CD4-positive, alpha-beta memory T cell (primary cell): ENCODE results near the gene FOXA1. TPM values are rescaled to one million over a fixed set of nuclear protein-coding genes. Genes with fewer than 3 reads are reported as not detected.

Source experiments
- CTCF ChIA-PET: fragments of 350-600 bp; sonication (Branson Sonifier 250); formaldehyde crosslinking; loops from one replicate; lab custom pipeline; 2021; ENCODE audit warnings: inconsistent platforms; ENCODE audit not compliant: partially characterized antibody; lab: Charles Lee
- POLR2A ChIA-PET: fragments of 350-600 bp; sonication (Branson Sonifier 250); formaldehyde crosslinking; loops from one replicate; lab custom pipeline; 2021; ENCODE audit not compliant: partially characterized antibody; lab: Charles Lee
- DNase-seq, 5 donors: peaks; one replicate each; pipeline versions ENCODE4 v3.0.0 to v3.0.0-alpha.2; 2020 to 2022; ENCODE audit warnings: mixed read lengths in 1 of 5
- H3K27ac ChIP-seq: one replicate; pipeline ENCODE4 v1.7.0; 2013; ENCODE audit warnings: low read depth, low read length
- H3K27me3 ChIP-seq: 2 replicates; pipeline ENCODE4 v1.7.0; 2013; ENCODE audit warnings: mild to moderate bottlenecking, low read length, moderate library complexity; ENCODE audit not compliant: insufficient read depth
- H3K36me3 ChIP-seq: 2 replicates; pipeline ENCODE4 v1.7.0; 2013; ENCODE audit warnings: mild to moderate bottlenecking, low read length, moderate library complexity; ENCODE audit not compliant: insufficient read depth
- H3K4me1 ChIP-seq: 2 replicates; pipeline ENCODE4 v1.7.0; 2013; ENCODE audit warnings: mild to moderate bottlenecking, low read length, moderate library complexity; ENCODE audit not compliant: insufficient read depth
- H3K4me3 ChIP-seq, 2 donors: one replicate each; pipeline ENCODE4 v1.7.0; 2013; ENCODE audit warnings: low read length in 2 of 2, mild to moderate bottlenecking in 1 of 2
- H3K9me3 ChIP-seq, 2 donors: one replicate each; pipeline ENCODE4 v1.7.0; 2013; ENCODE audit warnings: low read length in 2 of 2, control low read depth in 1 of 2; ENCODE audit not compliant: control insufficient read depth in 1 of 2
- H3K27ac Mint-ChIP-seq, 7 donors: one replicate each; pipeline ENCODE4 v1.8.0; 2020 to 2021; ENCODE audit warnings: mixed read lengths in 7 of 7, mild to moderate bottlenecking in 6 of 7, inconsistent platforms in 3 of 7, moderate library complexity in 3 of 7
- H3K27me3 Mint-ChIP-seq, 2 donors: one replicate each; pipeline ENCODE4 v1.8.0; 2020 to 2021; ENCODE audit warnings: mixed read lengths in 2 of 2
- H3K36me3 Mint-ChIP-seq, 2 donors: one replicate each; pipeline ENCODE4 v1.8.0; 2020 to 2021; ENCODE audit warnings: mixed read lengths in 2 of 2, inconsistent platforms in 1 of 2, mild to moderate bottlenecking in 1 of 2
- H3K4me1 Mint-ChIP-seq, 4 donors: one replicate each; pipeline ENCODE4 v1.8.0; 2020 to 2021; ENCODE audit warnings: mixed read lengths in 4 of 4, mild to moderate bottlenecking in 1 of 4
- H3K4me3 Mint-ChIP-seq, 8 donors: one replicate each; pipeline ENCODE4 v1.8.0; 2020 to 2021; ENCODE audit warnings: mixed read lengths in 8 of 8, mild to moderate bottlenecking in 7 of 8, moderate library complexity in 6 of 8, inconsistent platforms in 3 of 8
- H3K9me3 Mint-ChIP-seq, 8 donors: one replicate each; pipeline ENCODE4 v1.8.0; 2020 to 2021; ENCODE audit warnings: mixed read lengths in 8 of 8, mild to moderate bottlenecking in 5 of 8, inconsistent platforms in 3 of 8, moderate library complexity in 1 of 8
- intact Hi-C: fragments of 100-400 bp; cut with micrococcal nuclease; formaldehyde crosslinking; loops from one replicate; pipeline ENCODE4 v1.15.1; 2023
- polyA plus RNA-seq, 2 donors: library from polyadenylated mRNA; unstranded; fragments of 300-500 nt; fragmentation: Illumina TruSeq; gene quantifications; one replicate each; pipeline ENCODE4 v1.2.3, GENCODE V29; 2021
- total RNA-seq, 2 experiments: library from RNA; stranded (reverse); gene quantifications; one replicate each; pipeline ENCODE4 v1.2.3, GENCODE V29; 2021

The FOXA1 gene
- total and polyA plus RNA-seq, 4 experiments from 2014 or later: not detected

DNA sequence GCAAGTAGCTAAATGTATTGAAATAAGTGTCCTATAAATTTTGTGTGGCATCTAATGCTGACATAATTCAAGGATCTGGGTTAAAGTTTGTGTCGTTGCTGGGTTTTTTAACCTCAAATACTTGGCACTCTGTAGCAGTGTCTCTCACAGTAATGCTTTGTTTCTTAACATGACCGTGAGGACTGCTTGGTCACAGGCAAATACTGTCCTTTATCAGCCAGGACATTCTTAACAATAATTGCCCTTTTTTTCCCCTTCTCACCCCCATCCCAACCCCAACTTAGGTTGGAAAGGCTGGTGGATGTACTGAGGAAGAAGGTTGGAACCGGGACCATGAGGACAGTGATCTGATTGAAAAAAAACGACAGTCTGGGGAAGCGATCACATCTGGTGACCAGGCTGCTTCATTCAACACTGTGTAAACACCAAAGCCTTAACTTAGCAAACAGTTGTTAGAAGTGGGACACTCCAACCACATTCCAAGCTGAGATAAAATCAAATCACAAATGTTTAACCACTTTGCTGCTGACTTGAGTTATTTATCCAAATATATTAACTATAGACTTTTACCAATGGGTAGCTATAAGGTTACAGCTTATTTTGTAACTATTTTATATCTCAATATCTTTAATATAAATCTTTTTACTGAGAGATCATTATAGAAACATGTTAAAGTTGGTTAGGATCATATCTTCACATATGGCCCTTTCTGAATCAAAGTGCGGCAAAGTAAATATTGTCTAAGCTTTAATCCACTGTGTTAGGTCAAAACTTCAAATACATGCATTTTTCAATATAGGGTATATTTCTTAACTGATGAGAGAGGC lies 48.2 kb downstream of the FOXA1 start:
- Histone ChIP-seq H3K27ac (no peak overlapping the region), H3K36me3 (no peaks in the 10 kb centered on the region), H3K4me3 (no peak overlapping the region), H3K9me3 (no peaks in the 10 kb centered on the region), H3K4me1 (no peaks in the 10 kb centered on the region), H3K27me3 (no peaks in the 10 kb centered on the region)
- intact Hi-C loops: no loop called here
- CTCF ChIA-PET: no interaction called here
- Mint-ChIP-seq H3K4me3 (no peak overlapping the region), H3K27me3 (no peaks in the 10 kb centered on the region), H3K27ac (no peak overlapping the region), H3K36me3 (no peaks in the 10 kb centered on the region), H3K9me3 (peaks cover 0 to under 1% (median 0%) of the 10 kb centered on the region in 8 donors), H3K4me1 (no peaks in the 10 kb centered on the region)
- POLR2A ChIA-PET: no interaction called here
- DNase-seq: no peak

DNA sequence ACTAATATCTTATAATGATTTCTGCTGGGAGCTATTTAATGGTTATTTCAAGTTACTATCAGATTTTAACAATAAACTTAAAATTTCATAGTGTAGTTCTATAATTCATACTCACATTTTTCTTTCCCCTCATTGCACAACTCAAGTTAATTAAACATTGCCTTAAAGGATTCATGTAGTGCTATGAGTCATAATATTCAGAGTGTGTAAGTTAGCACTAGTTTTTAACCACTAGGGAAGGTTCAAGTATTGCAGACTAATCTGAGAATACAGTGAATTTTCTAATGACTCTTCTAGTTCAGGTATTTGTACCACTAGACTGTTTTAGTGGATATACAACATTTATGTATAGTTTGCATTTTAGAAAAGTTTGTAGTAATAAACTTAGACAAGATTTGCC lies 49.9 kb downstream of the FOXA1 start:
- ChIA-PET POLR2A (no interaction called here), CTCF (no interaction called here)
- Histone ChIP-seq H3K36me3 (no peaks in the 10 kb centered on the region), H3K27me3 (no peaks in the 10 kb centered on the region), H3K27ac (no peak overlapping the region), H3K4me1 (no peaks in the 10 kb centered on the region), H3K9me3 (no peaks in the 10 kb centered on the region), H3K4me3 (no peak overlapping the region)
- no peaks in the 10 kb centered on the region for H3K9me3 Mint-ChIP-seq
- no peak overlapping the region for H3K27ac Mint-ChIP-seq
- H3K36me3 Mint-ChIP-seq: no peaks in the 10 kb centered on the region
- intact Hi-C loops: no loop called here
- no peak for DNase-seq
- H3K27me3 Mint-ChIP-seq: no peaks in the 10 kb centered on the region
- no peak overlapping the region for H3K4me3 Mint-ChIP-seq
- H3K4me1 Mint-ChIP-seq: no peaks in the 10 kb centered on the region

DNA sequence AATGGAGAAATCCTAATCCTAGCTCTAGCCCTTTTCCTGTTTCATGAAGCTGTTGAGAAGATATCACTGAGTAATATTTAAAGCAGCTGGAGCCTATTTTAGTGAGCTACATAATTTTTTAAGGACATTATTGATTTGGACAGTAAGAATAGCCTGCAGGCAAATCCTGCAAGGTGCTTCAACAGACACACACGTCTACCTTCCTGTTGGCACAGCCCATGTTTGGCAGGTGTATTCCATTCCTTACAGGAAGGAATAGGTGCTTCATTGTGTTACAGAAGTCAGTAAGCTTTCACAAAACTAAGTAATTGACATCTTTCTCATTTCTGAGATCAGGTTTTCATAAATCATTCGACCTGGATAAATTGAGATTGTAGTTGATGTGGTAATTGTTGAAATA lies 50.6 kb downstream of the FOXA1 start:
- Mint-ChIP-seq H3K4me3 (no peak overlapping the region), H3K36me3 (no peaks in the 10 kb centered on the region), H3K4me1 (no peaks in the 10 kb centered on the region), H3K27me3 (no peaks in the 10 kb centered on the region), H3K27ac (no peak overlapping the region), H3K9me3 (peaks cover 0 to under 1% (median 0%) of the 10 kb centered on the region in 8 donors)
- H3K4me1 ChIP-seq: no peaks in the 10 kb centered on the region
- no peaks in the 10 kb centered on the region for H3K36me3 ChIP-seq
- H3K27ac ChIP-seq: no peak overlapping the region
- DNase-seq: no peak
- no peak overlapping the region for H3K4me3 ChIP-seq
- no peaks in the 10 kb centered on the region for H3K9me3 ChIP-seq
- H3K27me3 ChIP-seq: no peaks in the 10 kb centered on the region
- intact Hi-C loops: no loop called here
- ChIA-PET CTCF (no interaction called here), POLR2A (no interaction called here)

DNA sequence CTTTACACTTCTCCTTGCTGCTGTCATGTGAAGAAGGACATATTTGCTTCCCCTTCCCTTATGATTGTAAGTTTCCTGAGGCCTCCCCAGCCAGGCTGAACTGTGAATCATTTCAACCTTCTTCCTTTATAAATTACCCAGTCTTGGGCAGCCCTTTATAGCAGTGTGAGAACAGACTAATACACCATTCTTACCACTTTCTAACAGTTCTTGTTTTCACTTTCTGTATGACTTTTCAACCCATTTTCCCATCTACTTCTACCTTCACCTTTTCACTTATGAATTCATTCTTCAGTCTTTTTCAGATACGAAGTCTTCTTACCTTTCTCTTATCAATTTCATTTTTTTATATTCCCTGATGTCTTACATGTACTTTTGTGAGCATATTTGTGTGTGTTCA lies 55.1 kb downstream of the FOXA1 start:
- Mint-ChIP-seq H3K4me1 (no peaks in the 10 kb centered on the region), H3K4me3 (no peak overlapping the region), H3K9me3 (peaks cover 0 to 4% (median 0%) of the 10 kb centered on the region in 8 donors), H3K27ac (no peak overlapping the region), H3K27me3 (no peaks in the 10 kb centered on the region), H3K36me3 (no peaks in the 10 kb centered on the region)
- H3K4me1 ChIP-seq: no peaks in the 10 kb centered on the region
- POLR2A ChIA-PET: no interaction called here
- no peak for DNase-seq
- H3K36me3 ChIP-seq: no peaks in the 10 kb centered on the region
- CTCF ChIA-PET: no interaction called here
- H3K27me3 ChIP-seq: no peaks in the 10 kb centered on the region
- intact Hi-C loops: no loop called here
- no peak overlapping the region for H3K27ac ChIP-seq
- no peak overlapping the region for H3K4me3 ChIP-seq
- H3K9me3 ChIP-seq: no peaks in the 10 kb centered on the region

Other genes with a start within 250 kb of the FOXA1 start
- not detected for gene TTC6, start 380 bp upstream of the FOXA1 start, total RNA-seq
- gene TTC6, start 380 bp upstream of the FOXA1 start, polyA plus RNA-seq: not detected